Hepatocyte (in vitro differentiated cells): ENCODE results near the gene HEATR1. TPM values are rescaled to one million over a fixed set of nuclear protein-coding genes. Genes with fewer than 3 reads are reported as not detected.

Experiments
- DNase-seq: peaks from one replicate; pipeline ENCODE4 v3.0.0-alpha.2; 2016; ENCODE audit warnings: low spot score
- H2AFZ ChIP-seq: fragments of 200-600 bp; sonication (generic); 2 replicates; pipeline ENCODE4 v1.6.0; 2016; ENCODE audit warnings: antibody characterized with exemption, mild to moderate bottlenecking
- H3K27ac ChIP-seq: fragments of 200-600 bp; sonication (generic); 2 replicates; pipeline ENCODE4 v1.5.1; 2016; ENCODE audit warnings: mild to moderate bottlenecking
- H3K27me3 ChIP-seq: fragments of 200-600 bp; sonication (generic); 2 replicates; pipeline ENCODE4 v1.6.1; 2016
- H3K36me3 ChIP-seq: fragments of 200-600 bp; sonication (generic); replicated peaks from 2 replicates; pipeline ENCODE4 v1.5.1; 2016; ENCODE audit warnings: low read depth; ENCODE audit not compliant: insufficient read depth
- H3K4me1 ChIP-seq: fragments of 200-600 bp; sonication (generic); 2 replicates; pipeline ENCODE4 v1.5.1; 2016; ENCODE audit warnings: mild to moderate bottlenecking, moderate library complexity; ENCODE audit not compliant: insufficient read depth
- H3K4me2 ChIP-seq: fragments of 200-600 bp; sonication (generic); 2 replicates; pipeline ENCODE4 v1.6.0; 2016
- H3K4me3 ChIP-seq: fragments of 200-600 bp; sonication (generic); 2 replicates; pipeline ENCODE4 v1.5.1; 2016; ENCODE audit warnings: mild to moderate bottlenecking
- H3K79me2 ChIP-seq: fragments of 200-600 bp; sonication (generic); 2 replicates; pipeline ENCODE4 v1.6.0; 2017; ENCODE audit warnings: mild to moderate bottlenecking
- H3K9me2 ChIP-seq: fragments of 200-600 bp; sonication (generic); replicated peaks from 2 replicates; pipeline ENCODE4 v1.6.0; 2017; ENCODE audit warnings: mild to moderate bottlenecking; ENCODE audit not compliant: insufficient read depth
- H3K9me3 ChIP-seq: fragments of 200-600 bp; sonication (generic); 2 replicates; pipeline ENCODE4 v1.5.1; 2016; ENCODE audit warnings: low read depth, mild to moderate bottlenecking
- H4K20me1 ChIP-seq: fragments of 200-600 bp; sonication (generic); 2 replicates; pipeline ENCODE4 v1.6.0; 2016; ENCODE audit warnings: mild to moderate bottlenecking; ENCODE audit not compliant: insufficient read depth, poor library complexity, severe bottlenecking
- CTCF ChIP-seq: fragments of 200-600 bp; sonication (generic); IDR thresholded peaks from 2 replicates; pipeline ENCODE4 v1.5.1; 2016; ENCODE audit warnings: antibody characterized with exemption, mild to moderate bottlenecking; ENCODE audit not compliant: poor library complexity
- EZH2 ChIP-seq: fragments of 200-600 bp; sonication (generic); IDR thresholded peaks from 2 replicates; pipeline ENCODE4 v1.6.1; 2016; ENCODE audit warnings: antibody characterized with exemption, mild to moderate bottlenecking, borderline replicate concordance
- EZH2phosphoT487 ChIP-seq: fragments of 200-600 bp; sonication (generic); IDR thresholded peaks from one replicate; pipeline ENCODE4 v1.6.1; 2018; ENCODE audit warnings: antibody characterized with exemption, mild to moderate bottlenecking, low read depth, moderate library complexity; ENCODE audit not compliant: unreplicated experiment, severe bottlenecking
- WGBS: methylation state at CpG from one replicate; pipeline ENCODE4 v1.1.6; 2016; ENCODE audit warnings: low lambda C conversion rate; ENCODE audit errors: missing lambda C conversion rate; 5-methylcytosine and 5-hydroxymethylcytosine counted together
- polyA plus RNA-seq: library from polyadenylated mRNA; unstranded; fragments of >200 nt; fragmentation: Nextera tagmentation; extraction: Ambion mirVana; gene quantifications from 2 replicates; pipeline ENCODE4 v1.2.1, GENCODE V29; 2016
- total RNA-seq: library from RNA; depleted of rRNA; stranded (reverse); fragments of >200 nt; gene quantifications from 2 replicates; pipeline ENCODE4 v1.2.3, GENCODE V29; 2014

The HEATR1 gene
- total and polyA plus RNA-seq, 2 experiments from 2014 or later = 8.5 to 27.8 TPM

GRCh38 chr1:236550961-236551851, 53.1 kb downstream of the HEATR1 start:
- H3K79me2 ChIP-seq = no peaks in the 10 kb centered on the region
- H2AFZ ChIP-seq = no peak overlapping the region
- TF ChIP-seq CTCF = no peak
- TF ChIP-seq EZH2phosphoT487 = no peak
- no peak for TF ChIP-seq EZH2
- H4K20me1 ChIP-seq = no peaks in the 10 kb centered on the region
- no peaks in the 10 kb centered on the region for H3K36me3 ChIP-seq
- no peaks in the 10 kb centered on the region for H3K9me3 ChIP-seq
- no peaks in the 10 kb centered on the region for H3K4me1 ChIP-seq
- no peaks in the 10 kb centered on the region for H3K9me2 ChIP-seq
- H3K4me2 ChIP-seq = no peak overlapping the region
- H3K4me3 ChIP-seq = no peak overlapping the region
- 81% methylated on average over 13 of the region's 13 CpGs for WGBS
- no peaks in the 10 kb centered on the region for H3K27me3 ChIP-seq
- DNase-seq = no peak
- H3K27ac ChIP-seq = no peak overlapping the region

- 75% methylated on average over 6 of the region's 6 CpGs for WGBS
- no peaks in the 10 kb centered on the region for H3K9me2 ChIP-seq
- H3K4me1 ChIP-seq = no peaks in the 10 kb centered on the region
- no peak for DNase-seq
- H3K27me3 ChIP-seq = no peaks in the 10 kb centered on the region
- H3K9me3 ChIP-seq = no peaks in the 10 kb centered on the region
- H3K4me2 ChIP-seq = no peak overlapping the region
- H2AFZ ChIP-seq = no peak overlapping the region
- H3K79me2 ChIP-seq = no peaks in the 10 kb centered on the region
- H3K4me3 ChIP-seq = no peak overlapping the region
- no peak for TF ChIP-seq EZH2phosphoT487
- TF ChIP-seq CTCF = no peak
- no peak for TF ChIP-seq EZH2
- H3K27ac ChIP-seq = no peak overlapping the region
- H3K36me3 ChIP-seq = no peaks in the 10 kb centered on the region
- H4K20me1 ChIP-seq = no peaks in the 10 kb centered on the region
Observed at GRCh38 chr1:236548452-236548851, 55.9 kb downstream of the HEATR1 start.

GRCh38 chr1:236545621-236546169, 58.6 kb downstream of the HEATR1 start:
- Histone ChIP-seq H4K20me1 (no peaks in the 10 kb centered on the region), H3K9me3 (no peaks in the 10 kb centered on the region), H3K4me1 (no peaks in the 10 kb centered on the region), H2AFZ (no peak overlapping the region), H3K27ac (no peak overlapping the region), H3K9me2 (no peaks in the 10 kb centered on the region), H3K4me3 (no peak overlapping the region), H3K36me3 (peaks cover 4% of the 10 kb centered on the region), H3K79me2 (no peaks in the 10 kb centered on the region), H3K27me3 (no peaks in the 10 kb centered on the region), H3K4me2 (no peak overlapping the region)
- WGBS = 64% methylated on average over 3 of the region's 3 CpGs
- TF ChIP-seq EZH2 = no peak
- no peak for TF ChIP-seq EZH2phosphoT487
- TF ChIP-seq CTCF = no peak
- no peak for DNase-seq
